ENCODE results near the gene LRPAP1. TPM values are rescaled to one million over a fixed set of nuclear protein-coding genes. Genes with fewer than 3 reads are reported as not detected.

The LRPAP1 gene
- total RNA-seq, 1 donor from 2014 or later: 117 TPM

DNA sequence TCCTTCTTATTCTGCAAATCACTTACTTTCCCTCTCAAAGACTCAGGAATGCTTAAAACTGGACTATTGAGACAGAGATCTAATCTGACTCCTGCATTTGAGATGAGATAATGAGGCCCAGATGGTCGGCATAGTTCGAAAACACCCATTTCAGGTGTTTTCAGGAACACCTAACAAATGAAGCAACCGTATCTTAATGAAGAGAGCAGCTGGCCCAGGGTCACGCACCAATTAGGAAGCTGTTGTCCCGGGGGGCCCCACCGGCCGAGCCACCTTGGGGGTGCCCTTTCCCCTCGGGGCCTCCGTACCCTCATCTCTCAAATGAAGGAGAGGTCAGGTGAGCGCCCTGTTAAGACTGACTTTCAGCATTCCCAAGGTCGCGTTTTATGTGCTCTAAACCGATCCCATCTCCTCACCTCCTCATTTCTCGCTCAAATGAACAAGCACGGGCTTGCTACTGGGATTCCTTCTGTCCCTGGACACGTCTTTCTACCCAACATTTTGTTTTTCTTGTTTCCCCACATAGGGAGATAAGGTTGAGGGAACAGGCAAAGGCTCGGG, 824 bp downstream of the LRPAP1 start:
- DNase-seq: peak; percentile 33

DNA sequence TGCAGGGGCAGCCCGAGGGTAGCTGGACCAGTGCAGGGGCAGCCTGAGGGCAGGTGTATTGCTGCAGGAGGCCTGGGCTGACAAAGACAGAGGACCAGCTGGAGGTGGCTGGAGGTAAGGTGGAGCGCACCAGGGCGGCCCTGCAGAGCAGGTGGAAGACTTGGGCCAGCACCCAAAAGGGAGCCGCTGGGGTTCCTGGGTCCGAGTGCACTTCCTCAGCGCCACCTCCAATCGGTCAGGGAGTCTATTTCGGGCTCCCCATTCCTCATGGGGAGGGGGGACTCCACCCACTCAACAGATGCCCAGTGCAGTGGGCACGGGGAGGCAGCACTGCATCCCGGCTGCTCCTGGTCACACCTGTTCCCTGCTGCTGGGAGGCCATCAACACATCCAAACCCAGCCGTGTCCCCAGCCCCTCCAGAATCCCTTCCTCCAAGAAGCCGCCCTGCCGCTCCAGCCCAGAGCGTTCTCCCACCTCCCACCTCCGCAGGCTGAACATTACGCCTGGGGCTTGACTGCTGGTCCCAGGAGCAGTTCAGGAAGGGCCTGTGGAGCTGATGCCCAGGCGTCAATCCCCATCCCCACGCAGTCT, 1.5 kb downstream of the LRPAP1 start:
- DNase-seq: peak; percentile 37

GRCh38 chr4:3530051-3530450, 2.2 kb downstream of the LRPAP1 start:
- DNase-seq: no peak

GRCh38 chr4:3529363-3529762, 2.9 kb downstream of the LRPAP1 start:
- DNase-seq: no peak

DNA sequence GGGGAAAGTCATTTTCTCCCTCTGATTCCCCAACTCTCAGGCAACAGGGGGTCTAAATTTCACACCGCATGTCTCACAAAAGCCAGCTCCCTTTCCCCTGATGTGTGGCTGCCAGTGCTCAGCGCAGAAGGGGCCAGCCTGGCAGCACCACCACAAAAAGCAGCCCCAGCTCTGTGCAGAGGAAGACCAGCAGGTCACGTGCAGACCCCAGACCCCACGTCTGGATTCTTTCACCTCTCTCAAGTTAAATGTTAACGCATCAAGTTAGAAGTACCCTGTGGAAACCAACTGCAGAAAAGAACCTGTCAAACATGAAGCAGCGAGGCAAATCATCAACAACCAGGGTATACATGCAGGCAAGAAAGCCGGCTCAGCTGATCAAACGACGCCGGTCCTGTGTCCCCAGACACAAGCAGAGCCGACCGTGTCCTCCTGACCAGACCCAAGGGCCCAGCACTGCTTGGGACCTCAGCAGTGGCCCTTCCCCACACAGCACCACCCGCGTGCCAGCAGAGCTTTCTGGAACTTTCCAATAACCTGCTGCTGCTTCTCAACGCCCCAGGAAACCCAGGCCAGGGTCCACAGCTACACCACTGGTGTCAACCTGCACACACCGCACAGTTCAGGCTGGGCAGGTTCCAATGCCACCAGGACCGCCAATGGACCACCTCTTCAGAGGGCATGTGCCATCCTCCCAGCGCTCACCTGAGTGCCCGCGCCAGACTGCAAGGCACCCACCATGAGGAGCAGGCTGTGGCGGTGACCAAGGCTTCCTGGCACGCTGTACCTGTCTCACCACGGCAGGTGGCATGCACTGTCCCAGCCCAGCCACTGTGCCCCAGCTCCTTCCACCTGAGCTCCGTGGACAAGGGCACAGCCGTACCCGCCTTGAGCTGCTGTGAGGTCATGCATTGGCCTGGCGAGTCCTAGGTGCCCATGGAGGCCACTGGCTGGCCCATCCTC, 4.0 kb downstream of the LRPAP1 start:
- DNase-seq: no peak

GRCh38 chr4:3527101-3527913, 4.9 kb downstream of the LRPAP1 start:
- DNase-seq: no peak

- no peak for DNase-seq
Observed at GRCh38 chr4:3526456-3526855, 5.8 kb downstream of the LRPAP1 start.

GRCh38 chr4:3525532-3526430, 6.4 kb downstream of the LRPAP1 start:
- no peak for DNase-seq

DNA sequence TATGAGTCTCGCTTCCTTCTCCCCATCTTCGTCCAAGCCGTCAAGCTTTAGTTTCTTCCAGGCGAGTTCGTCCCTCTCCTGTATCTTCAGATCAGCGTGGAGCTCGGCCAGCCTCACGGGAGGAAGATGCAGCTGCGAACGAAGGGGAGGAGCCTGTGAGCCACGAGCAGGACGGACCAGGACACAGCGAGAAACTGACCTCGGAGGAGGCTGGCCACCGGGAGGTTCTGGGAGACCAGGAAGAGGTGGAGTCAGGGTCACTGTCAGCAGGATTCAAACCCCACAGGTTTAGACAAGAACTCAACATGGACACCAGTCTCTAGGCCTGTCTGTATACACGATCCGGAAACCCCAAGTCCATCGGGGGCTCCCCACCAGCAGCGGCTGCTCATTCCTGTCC, 7.3 kb downstream of the LRPAP1 start:
- peak; percentile 31 for DNase-seq

DNA sequence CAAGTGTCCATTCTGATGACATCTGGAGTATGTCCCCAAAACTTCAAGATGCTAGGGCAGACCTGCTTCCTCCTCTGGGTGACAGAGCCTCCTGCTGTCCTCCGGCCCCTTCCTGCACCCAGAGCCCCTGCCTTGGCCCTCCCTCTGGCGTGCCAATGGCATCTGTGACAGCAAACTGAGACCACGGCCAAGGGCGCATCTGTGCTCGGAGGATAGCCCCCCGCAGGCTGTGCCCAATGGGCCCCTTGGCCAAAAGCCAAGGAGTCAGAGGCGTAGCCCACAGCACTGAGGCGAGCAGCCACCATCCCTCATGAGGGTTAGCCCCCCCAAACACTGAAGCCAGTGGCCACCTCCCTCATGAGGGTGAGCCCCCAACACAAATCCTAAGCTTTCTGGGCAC, 7.9 kb downstream of the LRPAP1 start:
- DNase-seq: no peak

- DNase-seq: no peak
Observed at GRCh38 chr4:3523628-3524221, 8.5 kb downstream of the LRPAP1 start.

- DNase-seq: no peak
Observed at GRCh38 chr4:3523146-3523627, 9.0 kb downstream of the LRPAP1 start.

GRCh38 chr4:3522651-3523050, 9.6 kb downstream of the LRPAP1 start:
- DNase-seq: no peak

- no peak for DNase-seq
Observed at GRCh38 chr4:3522326-3522640, 9.9 kb downstream of the LRPAP1 start.

GRCh38 chr4:3521621-3522325, 10.4 kb downstream of the LRPAP1 start:
- no peak for DNase-seq

GRCh38 chr4:3520796-3521600, 11.2 kb downstream of the LRPAP1 start:
- DNase-seq: no peak

DNA sequence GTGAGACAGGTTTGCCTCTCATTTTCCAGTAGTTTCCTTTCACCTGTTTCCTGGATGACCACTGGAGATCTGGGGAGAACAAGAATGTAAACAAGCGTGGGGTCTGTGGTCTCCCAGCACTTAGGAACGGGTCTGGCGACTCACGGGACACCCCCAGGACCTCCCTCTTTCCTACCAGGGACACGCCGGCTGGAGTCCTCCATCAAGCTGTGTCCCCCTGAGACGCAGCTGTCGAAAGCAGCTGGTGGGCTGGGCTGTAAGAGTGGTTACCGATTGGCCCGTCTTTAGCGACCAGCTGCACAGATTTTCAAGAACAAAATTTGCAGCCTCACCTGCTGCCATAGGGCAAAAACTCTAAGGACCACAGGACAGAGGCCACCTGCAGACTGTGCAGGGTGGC, 11.9 kb downstream of the LRPAP1 start:
- DNase-seq: peak; percentile 87

- no peak for DNase-seq
Observed at GRCh38 chr4:3519468-3520264, 12.6 kb downstream of the LRPAP1 start.

DNA sequence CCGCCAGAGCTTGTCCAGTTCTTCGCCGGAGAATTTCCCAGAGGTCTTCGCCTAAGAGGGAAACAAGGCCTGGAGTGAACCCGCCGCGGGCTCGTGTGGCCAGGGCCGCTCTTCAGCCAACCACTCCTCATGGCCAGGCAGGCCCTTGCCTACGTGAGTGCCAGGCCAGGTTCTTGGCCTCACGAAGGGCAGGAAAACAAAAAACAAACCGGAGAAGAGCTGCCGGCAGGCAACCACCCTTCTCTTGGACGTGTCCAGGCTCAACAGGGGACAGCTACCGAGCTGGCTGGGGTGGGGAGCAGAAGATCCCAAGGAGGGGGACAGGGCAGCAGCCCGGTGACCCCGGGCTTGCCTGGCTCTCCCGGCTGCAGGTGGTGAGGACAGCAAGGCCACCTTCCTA, 13.3 kb downstream of the LRPAP1 start:
- DNase-seq: no peak

All from tongue (tissue), 2 donors.